BE2C (cell line): ENCODE data around the gene CUL1.

Experiments used
- DNase-seq: peaks from one replicate; pipeline ENCODE4 v3.0.0-alpha.2; 2020
- H3K27me3 ChIP-seq: fragments of 250-450 bp; sonication (Bioruptor Pico); 2 replicates; pipeline ENCODE4 v1.5.1; 2020; ENCODE audit warnings: mild to moderate bottlenecking
- H3K36me3 ChIP-seq: fragments of 250-450 bp; sonication (Bioruptor Pico); 2 replicates; pipeline ENCODE4 v1.5.1; 2020; ENCODE audit warnings: mild to moderate bottlenecking
- H3K4me1 ChIP-seq: fragments of 250-450 bp; sonication (Bioruptor Pico); 2 replicates; pipeline ENCODE4 v1.5.1; 2020
- H3K4me3 ChIP-seq: 2 replicates; pipeline ENCODE4 v1.5.1; 2011; ENCODE audit warnings: low read depth, low read length
- H3K9me3 ChIP-seq: fragments of 250-450 bp; sonication (Bioruptor Pico); 2 replicates; pipeline ENCODE4 v1.5.1; 2020
- CTCF ChIP-seq: IDR thresholded peaks from 2 replicates; pipeline ENCODE4 v1.5.1; 2012; ENCODE audit warnings: mild to moderate bottlenecking, low read depth, low read length

Gene CUL1

GRCh38 chr7:148750442-148751355, 52.0 kb downstream of the CUL1 start:
- Histone ChIP-seq H3K9me3 (no peaks in the 10 kb centered on the region), H3K4me3 (no peak overlapping the region), H3K36me3 (peaks cover 13% of the 10 kb centered on the region; the same call in 1 of the 2 replicates), H3K27me3 (no peaks in the 10 kb centered on the region), H3K4me1 (no peaks in the 10 kb centered on the region; the same call in 1 of the 2 replicates)
- no peak for TF ChIP-seq CTCF
- DNase-seq: no peak

- no peaks in the 10 kb centered on the region; the same call in 1 of the 2 replicates for H3K4me1 ChIP-seq
- no peaks in the 10 kb centered on the region for H3K9me3 ChIP-seq
- H3K27me3 ChIP-seq: no peaks in the 10 kb centered on the region
- no peak overlapping the region for H3K4me3 ChIP-seq
- H3K36me3 ChIP-seq: peaks cover 16% of the 10 kb centered on the region
- TF ChIP-seq CTCF: no peak
- no peak for DNase-seq
Measured at GRCh38 chr7:148753224-148753623, 54.5 kb downstream of the CUL1 start.

DNA sequence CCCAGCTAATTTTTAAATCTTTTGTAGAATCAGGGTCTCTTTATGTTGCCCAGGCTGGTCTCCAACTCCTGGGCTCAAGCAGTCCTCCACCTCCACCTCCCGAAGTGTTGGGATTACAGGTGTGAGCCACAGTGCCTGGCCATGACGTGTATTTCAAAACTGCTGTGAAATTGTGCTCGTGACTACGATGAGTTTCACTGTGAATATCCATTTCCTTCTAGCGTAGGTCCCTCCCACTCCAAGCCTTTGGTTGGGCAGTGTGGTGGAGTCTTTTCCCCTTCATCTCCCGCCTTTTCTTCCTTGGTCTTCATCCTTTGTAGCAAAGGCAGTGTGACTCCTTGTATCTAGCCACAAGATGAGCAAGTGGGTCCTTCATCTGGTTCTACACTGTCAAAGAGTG, 56.2 kb downstream of the CUL1 start:
- H3K9me3 ChIP-seq: no peaks in the 10 kb centered on the region
- no peak overlapping the region for H3K4me3 ChIP-seq
- H3K36me3 ChIP-seq: peaks cover 17% of the 10 kb centered on the region
- H3K4me1 ChIP-seq: no peaks in the 10 kb centered on the region; the same call in 1 of the 2 replicates
- H3K27me3 ChIP-seq: no peaks in the 10 kb centered on the region
- no peak for TF ChIP-seq CTCF
- DNase-seq: no peak

DNA sequence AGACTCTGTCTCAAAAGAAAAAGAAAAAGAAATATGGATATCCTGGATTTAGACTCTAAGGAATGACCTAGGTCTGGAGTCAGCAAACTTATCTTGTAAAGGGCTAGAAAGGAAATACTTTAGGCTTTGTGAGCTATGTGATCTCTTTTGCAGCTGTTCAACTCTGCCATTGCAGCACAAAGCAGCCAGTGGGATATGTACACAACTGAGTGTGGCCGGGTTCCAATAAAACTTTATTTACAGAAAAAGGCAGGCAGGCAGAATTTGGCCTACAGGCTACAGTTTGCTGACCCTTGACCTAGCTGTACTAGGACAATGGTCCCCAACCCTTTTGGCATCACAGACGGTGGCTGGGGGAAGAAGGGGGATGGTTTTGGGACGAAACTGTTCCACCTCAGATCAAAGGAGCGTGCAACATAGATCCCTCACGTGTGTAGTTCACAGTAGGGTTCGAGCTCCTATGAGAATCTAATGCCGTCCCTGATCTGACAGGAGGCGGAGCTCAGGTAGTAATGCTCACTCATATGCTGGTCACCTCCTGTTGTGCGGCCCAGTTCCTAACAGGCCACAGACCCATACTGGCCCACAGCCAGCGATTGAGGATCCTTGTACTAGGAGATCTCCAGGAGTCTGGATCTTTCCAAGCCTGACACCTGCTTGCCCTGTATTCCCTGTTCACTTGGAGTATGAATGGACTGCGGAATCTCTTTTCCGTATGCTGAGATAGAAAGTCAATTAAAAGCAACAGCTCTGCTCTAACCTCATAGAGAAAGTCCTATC, 63.0 kb downstream of the CUL1 start:
- Histone ChIP-seq H3K4me1 (no peaks in the 10 kb centered on the region), H3K9me3 (no peaks in the 10 kb centered on the region), H3K4me3 (no peak overlapping the region), H3K36me3 (peaks cover 27% of the 10 kb centered on the region), H3K27me3 (no peaks in the 10 kb centered on the region)
- DNase-seq: no peak
- TF ChIP-seq CTCF: no peak

- no peak for DNase-seq
- no peaks in the 10 kb centered on the region for H3K27me3 ChIP-seq
- no peaks in the 10 kb centered on the region for H3K9me3 ChIP-seq
- no peak for TF ChIP-seq CTCF
- H3K36me3 ChIP-seq: peaks cover 19% of the 10 kb centered on the region
- no peaks in the 10 kb centered on the region for H3K4me1 ChIP-seq
- H3K4me3 ChIP-seq: no peak overlapping the region
Measured at GRCh38 chr7:148763622-148764021, 64.9 kb downstream of the CUL1 start.
